Heart left ventricle (tissue), 13 donors: ENCODE results near the gene SCFD2.

Experiments
- POLR2A ChIP-seq, 2 donors: fragments of 450-650 bp; IDR thresholded peaks; one replicate each; pipeline ENCODE4 v1.6.1; 2017; ENCODE audit warnings: antibody characterized with exemption in 2 of 2, mild to moderate bottlenecking in 2 of 2, moderate library complexity in 2 of 2
- TF ChIP-seq, protein P1 (sequence below), 12 donors: fragments of 200-600 bp; sonication (generic) in 4 of 12; IDR thresholded peaks; one replicate each; pipeline versions ENCODE4 v1.5.0 to v1.8.0; 2018 to 2022; ENCODE audit warnings: antibody characterized with exemption in 12 of 12, mild to moderate bottlenecking in 5 of 12
- donor health status: ischemic (EF 13 %, LVEDD 7.1; RV severe dilation, severe dysfunction).
- donor health status: DM: no; HTN: yes; CAD: no.
- donor health status: DM: no; HTN: no; CAD: no.
- donor health status: ischemic (EF 25% LVEDD 6.9; RV normal size, moderate dysfunction).
- donor health status: ischemic (EF 25% LVEDD 5.7; RV mildly dilated, moderate dysfunction).
- donor health status: ischemic (EF 35%, LVEDD 5.7; RV mildly dilated, moderate dysfunction).
- donor health status: nonischemic (EF 11% LVEDD 7.7; RV severe dilation, severe dysfunction).
- donor health status: DM: yes; HTN: yes; CAD: no.
- donor health status: PGD.
- donor health status: ischemic (EF 29% LVEDD 5.4; RV normal size, mild dysfunction).
- donor health status: nonischemic (EF 23%, LVEDD 6.1; RV moderate dilation, normal function).

DNA sequence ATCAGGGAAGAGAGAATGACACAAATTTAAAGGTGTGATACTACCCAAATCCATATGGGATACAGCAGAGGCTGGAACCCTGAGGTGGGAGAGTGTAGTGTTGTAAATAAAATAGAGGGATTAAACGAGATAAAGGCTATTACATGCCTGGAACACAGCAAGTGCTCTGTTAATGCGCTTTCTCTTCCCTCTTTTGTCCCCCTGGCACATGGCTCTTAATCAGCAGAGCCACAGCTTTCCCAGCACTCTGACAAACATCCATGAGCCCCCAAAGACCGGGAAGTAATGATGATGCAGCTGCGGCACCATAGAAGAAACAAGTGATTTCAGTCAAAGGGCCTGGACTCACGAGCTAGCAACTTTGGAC lies 417.8 kb downstream of the SCFD2 start:
- no peak for TF ChIP-seq POLR2A (IDR thresholded peaks at IDR 0.05)
- TF ChIP-seq, protein P1, sequence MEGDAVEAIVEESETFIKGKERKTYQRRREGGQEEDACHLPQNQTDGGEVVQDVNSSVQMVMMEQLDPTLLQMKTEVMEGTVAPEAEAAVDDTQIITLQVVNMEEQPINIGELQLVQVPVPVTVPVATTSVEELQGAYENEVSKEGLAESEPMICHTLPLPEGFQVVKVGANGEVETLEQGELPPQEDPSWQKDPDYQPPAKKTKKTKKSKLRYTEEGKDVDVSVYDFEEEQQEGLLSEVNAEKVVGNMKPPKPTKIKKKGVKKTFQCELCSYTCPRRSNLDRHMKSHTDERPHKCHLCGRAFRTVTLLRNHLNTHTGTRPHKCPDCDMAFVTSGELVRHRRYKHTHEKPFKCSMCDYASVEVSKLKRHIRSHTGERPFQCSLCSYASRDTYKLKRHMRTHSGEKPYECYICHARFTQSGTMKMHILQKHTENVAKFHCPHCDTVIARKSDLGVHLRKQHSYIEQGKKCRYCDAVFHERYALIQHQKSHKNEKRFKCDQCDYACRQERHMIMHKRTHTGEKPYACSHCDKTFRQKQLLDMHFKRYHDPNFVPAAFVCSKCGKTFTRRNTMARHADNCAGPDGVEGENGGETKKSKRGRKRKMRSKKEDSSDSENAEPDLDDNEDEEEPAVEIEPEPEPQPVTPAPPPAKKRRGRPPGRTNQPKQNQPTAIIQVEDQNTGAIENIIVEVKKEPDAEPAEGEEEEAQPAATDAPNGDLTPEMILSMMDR (IDR thresholded peaks at IDR 0.05), result no peak
